KMS-11 (cell line): Measurements from ENCODE around the gene MCTP1.

ENCODE experiments used
- H2AFZ ChIP-seq: fragments of 200-600 bp; sonication (generic); 2 replicates; pipeline ENCODE4 v1.6.1; 2016; ENCODE audit warnings: antibody characterized with exemption, mixed run types, low read depth
- H3K27ac ChIP-seq: fragments of 200-600 bp; sonication (generic); 2 replicates; pipeline ENCODE4 v1.6.1; 2016; ENCODE audit warnings: mild to moderate bottlenecking, mixed run types
- H3K27me3 ChIP-seq: fragments of 200-600 bp; sonication (generic); 2 replicates; pipeline ENCODE4 v1.6.1; 2017; ENCODE audit warnings: mild to moderate bottlenecking, low read depth, mixed run types, moderate library complexity; ENCODE audit not compliant: insufficient read depth
- H3K36me3 ChIP-seq: fragments of 200-600 bp; sonication (generic); 2 replicates; pipeline ENCODE4 v1.6.1; 2017; ENCODE audit warnings: mild to moderate bottlenecking, mixed run types; ENCODE audit not compliant: insufficient read depth
- H3K4me1 ChIP-seq: fragments of 200-600 bp; sonication (generic); 2 replicates; pipeline ENCODE4 v1.6.1; 2016; ENCODE audit warnings: mild to moderate bottlenecking, low read depth, mixed run types; ENCODE audit not compliant: poor library complexity, severe bottlenecking
- H3K4me2 ChIP-seq: fragments of 200-600 bp; sonication (generic); 2 replicates; pipeline ENCODE4 v1.7.0; 2016; ENCODE audit warnings: mild to moderate bottlenecking, mixed run types
- H3K4me3 ChIP-seq: fragments of 200-600 bp; sonication (generic); IDR thresholded peaks from 2 replicates; pipeline ENCODE4 v1.6.1; 2017; ENCODE audit warnings: low read depth, low read length, mixed read lengths; ENCODE audit not compliant: insufficient read depth
- H3K79me2 ChIP-seq: fragments of 200-600 bp; sonication (generic); 2 replicates; pipeline ENCODE4 v1.6.1; 2016; ENCODE audit warnings: low read depth, mixed run types; ENCODE audit not compliant: insufficient read depth
- H3K9ac ChIP-seq: fragments of 200-600 bp; sonication (generic); 2 replicates; pipeline ENCODE4 v1.6.1; 2016; ENCODE audit warnings: mild to moderate bottlenecking, mixed run types
- H4K20me1 ChIP-seq: fragments of 200-600 bp; sonication (generic); 2 replicates; pipeline ENCODE4 v1.6.1; 2016; ENCODE audit warnings: mild to moderate bottlenecking, mixed run types; ENCODE audit not compliant: insufficient read depth
- CTCF ChIP-seq: fragments of 200-600 bp; sonication (generic); conservative IDR thresholded peaks from 2 replicates; pipeline ENCODE4 v1.6.1; 2017; ENCODE audit warnings: low read depth, mild to moderate bottlenecking, antibody characterized with exemption, low read length, moderate library complexity, mixed read lengths

Gene MCTP1

GRCh38 chr5:95317687-95318086, 32.8 kb upstream of the MCTP1 start:
- H3K27me3 ChIP-seq = no peaks in the 10 kb centered on the region
- no peak overlapping the region for H2AFZ ChIP-seq
- H3K27ac ChIP-seq = no peak overlapping the region
- TF ChIP-seq CTCF = no peak
- H3K4me1 ChIP-seq = no peaks in the 10 kb centered on the region
- H3K79me2 ChIP-seq = no peaks in the 10 kb centered on the region
- no peak overlapping the region for H3K4me3 ChIP-seq
- H3K4me2 ChIP-seq = no peak overlapping the region
- H3K9ac ChIP-seq = no peak overlapping the region
- no peaks in the 10 kb centered on the region for H3K36me3 ChIP-seq
- H4K20me1 ChIP-seq = no peaks in the 10 kb centered on the region

- Histone ChIP-seq H3K4me1 (no peaks in the 10 kb centered on the region), H3K36me3 (no peaks in the 10 kb centered on the region), H3K4me3 (no peak overlapping the region), H3K9ac (no peak overlapping the region), H2AFZ (no peak overlapping the region), H3K79me2 (no peaks in the 10 kb centered on the region), H3K4me2 (no peak overlapping the region), H4K20me1 (no peaks in the 10 kb centered on the region), H3K27me3 (no peaks in the 10 kb centered on the region), H3K27ac (no peak overlapping the region)
- TF ChIP-seq CTCF = no peak
These were observed 32.2 kb upstream of the MCTP1 start for GRCh38 chr5:95317085-95317484.

GRCh38 chr5:95304711-95305110, 19.8 kb upstream of the MCTP1 start:
- no peak overlapping the region for H3K9ac ChIP-seq
- no peak overlapping the region for H3K27ac ChIP-seq
- no peak overlapping the region for H2AFZ ChIP-seq
- no peaks in the 10 kb centered on the region for H4K20me1 ChIP-seq
- no peaks in the 10 kb centered on the region for H3K4me1 ChIP-seq
- H3K79me2 ChIP-seq = no peaks in the 10 kb centered on the region
- TF ChIP-seq CTCF = no peak
- H3K27me3 ChIP-seq = no peaks in the 10 kb centered on the region
- no peak overlapping the region for H3K4me3 ChIP-seq
- no peak overlapping the region for H3K4me2 ChIP-seq
- H3K36me3 ChIP-seq = no peaks in the 10 kb centered on the region

- no peaks in the 10 kb centered on the region for H4K20me1 ChIP-seq
- no peaks in the 10 kb centered on the region for H3K4me1 ChIP-seq
- H3K9ac ChIP-seq = no peak overlapping the region
- no peaks in the 10 kb centered on the region for H3K36me3 ChIP-seq
- H3K79me2 ChIP-seq = no peaks in the 10 kb centered on the region
- no peak overlapping the region for H2AFZ ChIP-seq
- TF ChIP-seq CTCF = no peak
- no peak overlapping the region for H3K27ac ChIP-seq
- H3K27me3 ChIP-seq = no peaks in the 10 kb centered on the region
- H3K4me2 ChIP-seq = no peak overlapping the region
- H3K4me3 ChIP-seq = no peak overlapping the region
These were observed 13.8 kb upstream of the MCTP1 start for GRCh38 chr5:95298651-95299050.

GRCh38 chr5:95296291-95296690, 11.4 kb upstream of the MCTP1 start:
- Histone ChIP-seq H3K9ac (no peak overlapping the region), H3K27ac (no peak overlapping the region), H3K4me3 (no peak overlapping the region), H2AFZ (no peak overlapping the region), H3K4me1 (no peaks in the 10 kb centered on the region), H3K4me2 (no peak overlapping the region), H3K27me3 (no peaks in the 10 kb centered on the region), H3K36me3 (no peaks in the 10 kb centered on the region), H3K79me2 (no peaks in the 10 kb centered on the region), H4K20me1 (no peaks in the 10 kb centered on the region)
- no peak for TF ChIP-seq CTCF
